Spleen (tissue), 11 donors: Measurements from ENCODE around the gene HACD3. TPM values are rescaled to one million over a fixed set of nuclear protein-coding genes. Genes with fewer than 3 reads are reported as not detected.

Experiments used
- DNase-seq: peaks from one replicate; pipeline ENCODE4 v3.0.0-alpha.2; 2020
- H3K27ac ChIP-seq, 8 donors: fragments of 200-600 bp; sonication (generic) in 7 of 8; 1 replicate in 4 of 8; 2 replicates in 4 of 8; pipeline versions ENCODE4 v1.5.0 to v1.8.0; 2016 to 2021; ENCODE audit warnings: inconsistent platforms in 4 of 8, mild to moderate bottlenecking in 4 of 8, moderate library complexity in 1 of 8
- H3K27me3 ChIP-seq, 7 donors: fragments of 200-600 bp; sonication (generic) in 6 of 7; replicated peaks in 1 of 7; 1 replicate in 4 of 7; 2 replicates in 3 of 7; pipeline versions ENCODE4 v1.5.0 to v1.8.0; 2016 to 2021; ENCODE audit warnings: inconsistent platforms in 3 of 7, mild to moderate bottlenecking in 1 of 7
- H3K36me3 ChIP-seq, 6 donors: fragments of 200-600 bp; sonication (generic) in 5 of 6; 1 replicate in 4 of 6; 2 replicates in 2 of 6; pipeline versions ENCODE4 v1.5.0 to v1.8.0; 2016 to 2021; ENCODE audit warnings: inconsistent platforms in 2 of 6
- H3K4me1 ChIP-seq, 6 donors: fragments of 200-600 bp; sonication (generic) in 5 of 6; 1 replicate in 3 of 6; 2 replicates in 3 of 6; pipeline versions ENCODE4 v1.5.0 to v1.8.0; 2016 to 2021; ENCODE audit warnings: inconsistent platforms in 3 of 6
- H3K4me3 ChIP-seq, 8 donors: fragments of 200-600 bp; sonication (generic) in 7 of 8; 1 replicate in 4 of 8; 2 replicates in 4 of 8; pipeline versions ENCODE4 v1.5.0 to v1.8.0; 2016 to 2021; ENCODE audit warnings: inconsistent platforms in 4 of 8, mild to moderate bottlenecking in 4 of 8, moderate library complexity in 2 of 8
- H3K9me3 ChIP-seq, 8 donors: fragments of 200-600 bp; sonication (generic) in 7 of 8; 1 replicate in 4 of 8; 2 replicates in 4 of 8; pipeline versions ENCODE4 v1.5.0 to v1.8.0; 2016 to 2021; ENCODE audit warnings: inconsistent platforms in 4 of 8
- POLR2A ChIP-seq, 3 donors: fragments of 450-650 bp; IDR thresholded peaks; one replicate each; pipeline ENCODE4 v1.5.1; 2017; ENCODE audit warnings: antibody characterized with exemption in 3 of 3, mild to moderate bottlenecking in 1 of 3
- POLR2AphosphoS5 ChIP-seq, 3 donors: sonication (generic); formaldehyde crosslinking; IDR thresholded peaks; one replicate each; pipeline ENCODE4 v1.5.1; 2017; ENCODE audit warnings: antibody characterized with exemption in 3 of 3
- WGBS, 5 donors: extraction: QIAGEN DNeasy Blood & Tissue Kit in 3 of 5; methylation state at CpG; one replicate each; pipeline versions ENCODE4 v1.1.5 to v1.1.7; 2013 to 2018; 5-methylcytosine and 5-hydroxymethylcytosine counted together
- intact Hi-C: fragments of 100-400 bp; cut with DNase I; formaldehyde crosslinking; loops from one replicate; pipeline ENCODE4 v1.15.0; 2023; ENCODE audit warnings: low total_unique reads
- polyA plus RNA-seq, 3 donors: library from polyadenylated mRNA; stranded (reverse); fragments of 200-250 nt; gene quantifications; one replicate each; pipeline ENCODE4 v1.2.1, GENCODE V29; 2013
- total RNA-seq, 7 donors: library from RNA; depleted of rRNA in 3 of 7; stranded (reverse); fragments of >200 nt in 3 of 7; fragmentation: NEBNext Ultra II Directional in 4 of 7; extraction: Animal tissue kit (Norgen Biotek cat#: 25700) in 4 of 7; gene quantifications; one replicate each; pipeline versions ENCODE4 v1.1.0 to v1.2.1, GENCODE V29; 2016 to 2021
- TF ChIP-seq, protein P1 (sequence below), 11 experiments: fragments of 200-600 bp in 7 of 11; fragments of 450-650 bp in 4 of 11; sonication (generic) in 4 of 11; IDR thresholded peaks in 8 of 11; conservative IDR thresholded peaks in 3 of 11; 1 replicate in 7 of 11; 2 replicates in 4 of 11; pipeline versions ENCODE4 v1.4.0 to v1.8.0; 2016 to 2021; ENCODE audit warnings: antibody characterized with exemption in 11 of 11, inconsistent platforms in 4 of 11, mild to moderate bottlenecking in 1 of 11
- donor health status: healthy with polysubstance abuse.
- donor health status: DM: no; HTN: no; CAD: no; lungs with moderate emphysema.
- donor health status: DM: no; HTN: no; CAD: no.
- donor health status: Bipolar disorder and iron deficiency.
- donor health status: healthy.
- donor health status: DM: no; HTN: no; CAD: no.
- donor health status: DM: yes; HTN: yes; CAD: no.

Gene HACD3
- total and polyA plus RNA-seq, 10 donors = 5.5 to 47.4 (median 27.3) TPM

GRCh38 chr15:65561934-65562333, 31.7 kb downstream of the HACD3 start:
- Histone ChIP-seq H3K9me3 (no peaks in the 10 kb centered on the region), H3K36me3 (peaks cover 5 to 96% (median 47%) of the 10 kb centered on the region in 6 donors), H3K27ac (no peak overlapping the region), H3K4me3 (no peak overlapping the region), H3K4me1 (no peaks in the 10 kb centered on the region), H3K27me3 (no peaks in the 10 kb centered on the region)
- intact Hi-C loops = no loop called here
- DNase-seq = no peak
- 87 to 98% (median 93%) methylated on average over 6 of the region's 6 CpGs for WGBS, 5 donors
- TF ChIP-seq POLR2A (IDR thresholded peaks at IDR 0.05) (no peak), POLR2AphosphoS5 (IDR thresholded peaks at IDR 0.05) (no peak)
- TF ChIP-seq, protein P1, sequence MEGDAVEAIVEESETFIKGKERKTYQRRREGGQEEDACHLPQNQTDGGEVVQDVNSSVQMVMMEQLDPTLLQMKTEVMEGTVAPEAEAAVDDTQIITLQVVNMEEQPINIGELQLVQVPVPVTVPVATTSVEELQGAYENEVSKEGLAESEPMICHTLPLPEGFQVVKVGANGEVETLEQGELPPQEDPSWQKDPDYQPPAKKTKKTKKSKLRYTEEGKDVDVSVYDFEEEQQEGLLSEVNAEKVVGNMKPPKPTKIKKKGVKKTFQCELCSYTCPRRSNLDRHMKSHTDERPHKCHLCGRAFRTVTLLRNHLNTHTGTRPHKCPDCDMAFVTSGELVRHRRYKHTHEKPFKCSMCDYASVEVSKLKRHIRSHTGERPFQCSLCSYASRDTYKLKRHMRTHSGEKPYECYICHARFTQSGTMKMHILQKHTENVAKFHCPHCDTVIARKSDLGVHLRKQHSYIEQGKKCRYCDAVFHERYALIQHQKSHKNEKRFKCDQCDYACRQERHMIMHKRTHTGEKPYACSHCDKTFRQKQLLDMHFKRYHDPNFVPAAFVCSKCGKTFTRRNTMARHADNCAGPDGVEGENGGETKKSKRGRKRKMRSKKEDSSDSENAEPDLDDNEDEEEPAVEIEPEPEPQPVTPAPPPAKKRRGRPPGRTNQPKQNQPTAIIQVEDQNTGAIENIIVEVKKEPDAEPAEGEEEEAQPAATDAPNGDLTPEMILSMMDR (IDR thresholded peaks at IDR 0.05 in 8 of 11, conservative IDR thresholded peaks at IDR 0.05 in 3 of 11) = no peak

DNA sequence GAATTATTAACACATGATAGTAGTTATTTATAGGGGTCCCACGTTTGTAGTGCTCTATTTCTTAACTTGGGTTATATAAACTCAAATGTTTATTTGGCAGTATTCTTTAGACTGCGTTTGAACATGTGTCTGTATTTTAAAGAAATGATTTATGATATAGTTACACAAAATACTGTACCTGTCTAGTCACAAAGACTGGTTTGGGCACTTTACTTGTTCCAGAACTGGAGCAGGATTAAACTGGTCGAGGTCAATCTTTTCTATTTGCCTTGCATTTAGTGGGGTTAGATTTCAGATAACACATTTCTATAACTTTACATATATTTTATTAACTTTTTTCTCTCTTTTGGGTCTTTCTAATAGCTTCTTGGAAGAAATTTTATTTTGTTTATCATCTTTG, 39.5 kb downstream of the HACD3 start:
- H3K36me3 ChIP-seq = peaks cover 5 to 97% (median 43%) of the 10 kb centered on the region in 6 donors
- H3K4me1 ChIP-seq = no peaks in the 10 kb centered on the region
- 89 to 92% (median 91%) methylated on average over 3 of the region's 3 CpGs for WGBS, 5 donors

DNA sequence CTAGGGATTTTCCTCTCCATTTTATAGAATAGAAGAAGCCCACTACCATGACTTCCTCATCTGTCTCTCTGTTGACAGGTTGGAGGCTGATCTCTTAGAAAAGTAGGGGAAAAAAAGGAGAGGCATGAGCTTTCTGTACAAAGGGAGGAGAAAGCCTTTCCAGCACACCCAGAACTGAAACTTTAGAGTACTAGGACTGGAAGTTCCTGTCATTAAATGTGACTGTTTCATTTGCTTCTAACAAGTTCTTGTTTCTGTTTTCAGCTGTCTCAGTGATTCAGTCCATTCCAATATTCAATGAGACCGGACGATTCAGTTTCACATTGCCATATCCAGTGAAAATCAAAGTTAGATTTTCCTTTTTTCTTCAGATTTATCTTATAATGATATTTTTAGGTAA, 41.7 kb downstream of the HACD3 start:
- Histone ChIP-seq H3K27me3 (no peaks in the 10 kb centered on the region), H3K27ac (no peak overlapping the region), H3K4me1 (no peaks in the 10 kb centered on the region), H3K9me3 (no peaks in the 10 kb centered on the region), H3K36me3 (peaks cover 0 to 96% (median 36%) of the 10 kb centered on the region in 6 donors), H3K4me3 (no peak overlapping the region)
- DNase-seq = no peak
- TF ChIP-seq POLR2A (IDR thresholded peaks at IDR 0.05) (no peak), POLR2AphosphoS5 (IDR thresholded peaks at IDR 0.05) (no peak)
- TF ChIP-seq, protein P1 (IDR thresholded peaks at IDR 0.05 in 8 of 11, conservative IDR thresholded peaks at IDR 0.05 in 3 of 11) = no peak
- 80 to 94% (median 84%) methylated on average over 2 of the region's 2 CpGs for WGBS, 5 donors
- intact Hi-C loops = no loop called here

More for the DNA sequence above, 39.5 kb downstream of the HACD3 start:
- DNase-seq = no peak
- Histone ChIP-seq H3K9me3 (no peaks in the 10 kb centered on the region), H3K4me3 (no peak overlapping the region), H3K27me3 (no peaks in the 10 kb centered on the region), H3K27ac (no peak overlapping the region)
- intact Hi-C loops = no loop called here
- TF ChIP-seq, protein P1 (IDR thresholded peaks at IDR 0.05 in 8 of 11, conservative IDR thresholded peaks at IDR 0.05 in 3 of 11) = no peak
- TF ChIP-seq POLR2AphosphoS5 (IDR thresholded peaks at IDR 0.05) (no peak), POLR2A (IDR thresholded peaks at IDR 0.05) (no peak)

DNA sequence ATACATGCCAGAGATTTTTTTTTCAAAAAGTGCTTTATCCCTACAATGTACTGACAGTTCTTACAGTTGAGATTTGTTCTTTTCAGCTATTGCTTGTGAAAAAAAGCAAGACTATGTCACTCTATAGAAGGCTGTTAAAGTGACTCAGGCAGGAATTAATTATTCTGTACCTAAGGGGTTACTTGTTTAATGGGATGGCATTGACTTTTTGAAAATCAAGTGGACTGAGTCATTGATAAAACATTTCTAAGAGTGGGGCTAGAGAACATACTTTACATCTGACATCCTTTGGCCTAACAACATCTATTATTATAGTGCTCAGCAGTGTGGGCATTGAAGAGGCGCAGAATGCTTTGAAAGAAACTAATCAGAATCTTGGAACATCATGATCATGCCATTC, 46.4 kb downstream of the HACD3 start:
- WGBS, 5 donors = 94 to 100% (median 97%) methylated on average over 1 of the region's 1 CpG
- Histone ChIP-seq H3K27me3 (no peaks in the 10 kb centered on the region), H3K9me3 (no peaks in the 10 kb centered on the region), H3K27ac (peak overlapping the region in 1 of 8 donors; percentile 9), H3K4me1 (peaks cover 0 to 18% (median 5%) of the 10 kb centered on the region in 6 donors), H3K36me3 (peaks cover 0 to 97% (median 45%) of the 10 kb centered on the region in 6 donors), H3K4me3 (no peak overlapping the region)
- intact Hi-C loops = no loop called here
- no peak for TF ChIP-seq POLR2A (IDR thresholded peaks at IDR 0.05)
- no peak for DNase-seq
